Stimulated activated CD8-positive, alpha-beta memory T cell treated with anti-CD3 and anti-CD28 coated beads, Interleukin-7, amount 100 ng/mL, for 1 hour (primary cell): ENCODE results near the gene SCT.
"Not testable (repeated sequence)": the region's sequence is repeated elsewhere in the genome, so short reads cannot be mapped to it uniquely, and the experiment has no call there.

ENCODE experiments used
- DNase-seq, 2 donors: peaks; one replicate each; pipeline ENCODE4 v3.0.0-alpha.2; 2020; ENCODE audit warnings: low read depth in 2 of 2

Gene SCT

GRCh38 chr11:626475-627307 is at the start of gene SCT:
Gene SCT (minus strand): TSS chr11:627181. CDS start chr11:627143, 38 bp downstream.
- no peak for DNase-seq

- no peak for DNase-seq
These were observed 47.4 kb upstream of the SCT start for GRCh38 chr11:674406-674805.

GRCh38 chr11:673866-674265 is 46.9 kb upstream of the SCT start:
- DNase-seq: no peak

GRCh38 chr11:665704-666281 is 38.8 kb upstream of the SCT start:
- no peak for DNase-seq

- DNase-seq: no peak
These were observed 38.2 kb upstream of the SCT start for GRCh38 chr11:665062-665703.

- DNase-seq: no peak
These were observed 35.8 kb upstream of the SCT start for GRCh38 chr11:662689-663274.

GRCh38 chr11:660681-661444 is 33.9 kb upstream of the SCT start:
- DNase-seq: no peak

- DNase-seq: no peak
These were observed 33.3 kb upstream of the SCT start for GRCh38 chr11:660281-660680.

GRCh38 chr11:659532-660085 is 32.6 kb upstream of the SCT start:
- DNase-seq: no peak

GRCh38 chr11:657691-658126 is 30.7 kb upstream of the SCT start:
- no peak for DNase-seq

GRCh38 chr11:656866-657265 is 29.9 kb upstream of the SCT start:
- no peak for DNase-seq

- no peak for DNase-seq
These were observed 29.4 kb upstream of the SCT start for GRCh38 chr11:656426-656825.

GRCh38 chr11:655036-655726 is 28.2 kb upstream of the SCT start:
- no peak for DNase-seq

GRCh38 chr11:654444-654843 is 27.5 kb upstream of the SCT start:
- DNase-seq: not testable (repeated sequence)

GRCh38 chr11:653837-654236 is 26.9 kb upstream of the SCT start:
- no peak for DNase-seq

- DNase-seq: not testable (repeated sequence)
These were observed 26.2 kb upstream of the SCT start for GRCh38 chr11:653136-653535.

- no peak for DNase-seq
These were observed 23.5 kb upstream of the SCT start for GRCh38 chr11:650482-650881.

- DNase-seq: not testable (repeated sequence)
These were observed 20.7 kb upstream of the SCT start for GRCh38 chr11:647672-648158.

- DNase-seq: no peak
These were observed 19.2 kb upstream of the SCT start for GRCh38 chr11:646214-646613.

GRCh38 chr11:645536-645935 is 18.6 kb upstream of the SCT start:
- no peak for DNase-seq
